Medulla oblongata (tissue), 1 donor: ENCODE measurements around the gene SIAH1.
"Not testable (repeated sequence)": the region's sequence is repeated elsewhere in the genome, so short reads cannot be mapped to it uniquely, and the experiment has no call there.

Experiments used
- DNase-seq: peaks from one replicate; pipeline ENCODE4 v3.0.0-alpha.2; 2015; ENCODE audit errors: extremely low spot score

The SIAH1 gene

DNA sequence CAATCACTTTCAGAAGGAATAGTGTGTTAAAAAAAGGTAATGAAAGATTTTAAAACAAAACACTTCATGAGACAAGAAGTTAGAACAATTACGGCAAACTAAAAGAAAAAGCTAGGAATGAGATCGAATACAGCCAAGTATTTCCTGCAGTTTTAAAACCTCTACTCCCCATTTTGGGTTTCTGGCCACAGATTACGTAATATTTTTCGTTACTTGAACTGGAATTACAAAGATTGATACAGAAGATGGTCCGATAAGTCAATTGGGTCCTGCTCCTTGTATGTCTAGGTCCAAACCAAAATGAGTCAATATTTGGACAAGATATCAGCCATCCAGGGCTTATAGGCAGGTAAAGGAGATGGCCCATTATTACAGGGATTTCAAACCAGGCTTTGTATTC, 52.2 kb downstream of the SIAH1 start:
- no peak for DNase-seq

DNA sequence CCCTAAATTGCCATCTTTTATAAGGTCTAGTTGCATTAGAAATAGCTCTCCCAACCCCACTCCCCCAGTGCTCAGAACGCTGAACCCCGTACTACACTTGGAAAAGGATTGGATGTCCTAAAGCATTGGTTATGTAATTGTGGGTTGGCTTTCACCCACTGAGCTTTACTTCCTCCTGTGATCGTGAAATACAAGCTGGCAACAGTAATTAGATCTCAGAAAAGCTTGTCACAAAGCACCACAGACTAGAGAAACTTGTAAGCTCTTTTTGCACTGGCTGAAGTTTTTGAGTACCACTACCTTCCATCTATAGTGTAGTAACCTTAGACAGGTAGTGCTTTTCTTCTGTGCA, 54.4 kb downstream of the SIAH1 start:
- peak; percentile 59 for DNase-seq

DNA sequence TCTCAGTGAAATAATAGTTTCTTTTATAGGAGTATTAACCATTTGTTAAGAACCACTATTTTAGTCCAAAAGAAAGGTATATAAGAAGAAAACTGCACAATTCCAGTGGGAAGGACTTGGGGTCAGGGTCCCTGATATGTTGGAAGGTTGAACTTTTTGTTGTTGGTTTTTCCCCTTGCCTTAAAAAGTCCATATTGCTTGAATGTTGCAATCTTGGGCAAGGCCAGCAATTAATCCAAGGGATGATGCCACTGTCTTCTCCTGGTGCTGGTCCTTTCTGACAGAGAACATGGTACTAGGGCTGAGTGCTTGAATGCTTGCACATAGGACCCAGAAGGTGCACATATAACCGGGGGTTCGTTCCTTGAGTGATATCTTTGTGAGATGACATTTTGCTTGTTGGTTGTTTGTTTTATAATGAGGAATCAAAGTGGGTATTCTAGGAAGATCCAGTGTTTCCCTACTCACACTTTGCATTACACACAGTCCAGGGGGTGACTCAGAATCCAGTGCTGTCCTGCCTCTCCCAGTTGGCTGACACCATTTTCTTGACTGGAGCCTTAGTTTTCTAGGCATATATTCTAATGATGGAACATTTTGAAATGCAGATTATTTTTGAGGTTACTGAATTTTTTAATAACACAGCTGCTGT, 54.9 kb downstream of the SIAH1 start:
- no peak for DNase-seq

DNA sequence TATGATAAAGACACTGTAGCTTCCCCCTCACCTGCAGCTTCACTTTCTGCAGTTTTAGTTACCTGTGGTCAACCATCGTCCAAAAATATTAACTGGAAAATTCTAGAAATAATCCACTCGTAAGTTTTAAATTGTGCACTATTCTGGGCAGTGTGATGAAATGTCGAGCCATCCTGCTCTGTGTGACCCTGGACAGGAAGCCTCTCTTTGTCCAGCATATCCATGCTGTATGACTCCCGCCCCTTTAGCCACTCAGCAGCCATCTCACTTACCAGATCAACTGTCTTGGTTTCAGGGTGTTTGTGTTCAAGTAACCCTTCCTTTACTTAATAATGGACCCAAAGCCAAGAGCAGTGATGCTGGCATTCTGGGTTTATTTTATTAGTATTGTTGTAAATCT, 56.1 kb downstream of the SIAH1 start:
- no peak for DNase-seq

DNA sequence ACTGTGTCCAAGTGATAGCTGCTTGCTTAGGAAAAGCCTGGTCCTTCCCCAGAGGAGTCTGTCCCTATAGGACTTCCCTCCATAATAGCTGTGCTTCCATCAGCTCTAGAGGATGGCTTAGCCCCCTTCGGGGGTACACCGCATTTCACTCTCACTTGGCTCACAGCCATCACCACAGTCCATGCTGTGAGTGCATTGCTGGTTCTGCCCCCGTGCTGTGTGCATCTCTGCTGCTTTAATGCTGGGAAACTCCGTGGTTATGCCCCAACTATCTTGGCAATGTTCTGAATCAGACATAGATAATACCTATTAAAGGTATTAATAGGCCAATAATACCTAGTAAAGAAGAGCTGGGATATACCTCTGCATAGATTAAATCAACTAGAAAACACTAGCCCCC, 58.3 kb downstream of the SIAH1 start:
- no peak for DNase-seq

DNA sequence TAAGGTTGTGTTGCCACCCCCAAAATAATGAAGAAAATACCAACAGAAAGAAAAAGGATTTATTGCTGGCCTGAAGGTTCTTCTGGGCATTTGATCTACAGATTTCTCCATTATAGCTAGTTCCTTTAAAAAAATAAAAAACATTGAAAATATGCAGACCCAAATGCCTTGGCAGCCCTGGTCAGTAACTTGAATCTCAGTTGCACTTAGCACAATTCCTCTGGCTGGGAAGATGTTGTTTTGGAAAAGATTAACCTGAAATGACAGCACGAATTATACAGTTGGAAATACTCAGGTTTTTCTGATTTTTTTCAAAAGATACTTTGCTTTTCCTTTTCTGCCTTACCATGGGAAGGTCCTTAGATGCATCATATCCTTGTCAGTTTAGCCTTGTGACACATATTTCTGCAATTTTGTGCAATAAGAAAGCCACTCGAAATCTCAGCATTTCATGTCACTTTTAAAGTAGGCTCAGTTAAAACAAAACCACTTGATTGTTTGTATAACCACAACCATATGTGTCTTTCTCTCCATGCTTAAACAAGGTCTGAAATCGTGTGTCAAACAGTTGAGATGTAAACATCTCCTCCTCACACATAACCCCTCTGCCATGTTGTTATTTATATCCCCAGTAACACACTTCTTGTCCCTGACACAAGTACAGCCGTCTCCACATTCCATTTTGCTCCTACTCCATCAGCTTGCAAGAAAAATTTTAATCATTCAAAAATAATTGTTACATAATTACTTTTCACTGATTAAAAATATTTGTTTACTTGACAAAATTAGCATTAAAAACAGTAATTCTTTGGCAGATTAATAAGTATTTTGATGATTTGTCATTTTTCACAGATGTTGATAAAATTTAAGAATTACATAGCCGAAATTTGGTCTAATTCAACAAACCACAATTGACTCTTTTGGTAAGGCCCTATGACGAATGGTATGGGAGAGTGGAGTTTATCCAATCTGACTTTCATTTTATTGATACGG, 61.1 kb downstream of the SIAH1 start:
- DNase-seq, result no peak

DNA sequence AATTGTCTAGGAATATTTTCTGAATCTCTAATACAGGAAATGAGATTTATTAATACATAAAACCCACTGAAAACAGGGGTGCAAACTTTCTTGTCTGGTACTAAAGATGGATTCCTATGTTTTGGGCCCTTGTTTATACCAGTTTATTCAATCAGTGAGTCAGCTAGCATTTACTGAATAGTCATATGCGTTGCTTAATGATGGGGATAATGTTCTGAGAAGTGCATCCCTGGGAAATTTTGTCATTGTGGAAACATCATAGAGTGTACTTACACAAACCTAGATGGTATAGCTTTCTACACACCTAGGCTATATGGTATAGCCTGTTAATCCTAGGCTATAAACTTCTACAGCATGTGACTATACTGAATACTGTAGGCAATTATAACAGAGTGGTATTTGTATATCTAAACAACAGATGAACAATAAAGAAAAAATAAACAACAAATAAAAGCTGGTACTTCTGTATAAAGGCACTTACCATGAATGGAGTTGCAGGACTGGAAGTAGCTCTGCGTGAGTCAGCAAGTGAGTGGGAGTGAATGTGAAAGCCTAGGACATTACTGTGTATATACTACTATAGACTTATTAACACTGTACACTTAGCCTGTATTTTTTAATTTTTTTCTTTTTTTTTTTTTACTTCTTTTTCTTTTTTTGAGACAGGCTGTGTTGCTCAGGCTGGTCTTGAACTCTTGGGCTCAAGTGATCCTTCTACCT, 63.7 kb downstream of the SIAH1 start:
- DNase-seq, result no peak

DNA sequence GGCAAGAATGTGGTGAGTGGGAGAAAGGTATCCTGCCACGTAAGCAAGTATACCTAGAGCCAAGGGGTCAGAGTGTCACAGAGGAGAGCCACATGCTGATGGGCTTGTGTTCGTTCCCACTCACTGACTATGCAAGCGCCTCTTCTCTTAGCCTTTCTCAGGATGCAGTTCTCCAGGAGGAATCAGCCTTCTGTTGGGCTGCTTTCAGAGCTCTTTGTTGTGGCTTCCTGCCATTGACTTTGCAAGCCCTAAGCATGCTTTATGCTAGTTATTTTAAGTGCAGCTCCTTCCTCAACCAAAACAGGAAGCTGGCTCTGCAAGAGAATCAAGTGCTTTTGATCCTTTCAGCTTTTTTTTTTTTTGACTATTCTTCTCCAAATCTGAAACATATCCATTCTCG, 66.6 kb downstream of the SIAH1 start:
- DNase-seq, result peak; percentile 84

DNA sequence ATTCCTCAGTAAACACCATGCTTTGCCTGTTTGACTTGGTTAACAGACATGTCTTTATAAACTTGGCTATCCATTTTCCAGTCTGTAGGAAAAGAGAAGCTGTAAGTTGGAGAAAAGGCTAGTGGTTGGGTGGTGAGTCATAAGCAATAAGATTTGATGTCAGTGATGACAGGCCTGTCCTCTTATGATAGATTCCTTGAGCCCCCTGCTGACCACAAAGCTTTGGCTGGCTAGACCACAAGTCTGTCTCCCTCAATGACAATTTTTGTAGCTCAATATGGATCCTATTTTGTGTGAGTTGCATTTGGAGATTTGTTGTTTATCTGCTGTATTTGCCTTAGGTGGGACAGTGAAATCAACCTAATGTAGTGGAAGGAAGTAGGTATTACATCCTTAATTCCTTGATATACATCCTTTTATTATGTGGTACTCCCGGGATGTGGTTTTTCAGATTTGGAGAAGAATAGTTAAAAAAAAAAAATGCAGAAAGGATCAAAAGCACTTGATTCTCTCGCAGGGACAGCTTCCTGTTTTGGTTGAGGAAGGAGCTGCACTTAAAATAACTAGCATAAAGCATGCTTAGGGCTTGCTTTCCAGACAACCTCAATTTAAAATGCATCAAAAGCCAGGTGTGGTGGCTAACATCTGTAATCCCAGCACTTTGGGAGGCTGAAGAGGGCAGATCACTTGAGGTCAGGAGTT, 67.4 kb downstream of the SIAH1 start:
- DNase-seq, result peak; percentile 44

DNA sequence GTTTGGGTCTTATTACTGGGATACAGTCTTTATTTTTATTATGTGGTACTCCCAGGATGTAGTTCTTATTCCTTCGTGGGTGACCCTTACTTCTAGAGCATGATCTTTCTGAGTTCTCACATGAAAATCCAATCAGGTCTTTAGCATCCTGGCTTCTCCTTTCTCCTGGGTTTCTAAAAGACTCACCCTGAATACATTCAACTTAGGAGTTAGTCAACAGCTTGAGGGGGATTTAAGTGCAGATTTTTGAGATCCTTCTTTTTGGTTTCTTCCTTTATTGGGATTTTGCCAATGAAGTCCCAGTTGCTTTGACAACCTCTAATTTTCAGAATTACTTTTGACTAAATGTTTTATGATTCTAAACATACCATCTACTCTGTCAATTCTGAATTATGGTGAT, 68.2 kb downstream of the SIAH1 start:
- no peak for DNase-seq

DNA sequence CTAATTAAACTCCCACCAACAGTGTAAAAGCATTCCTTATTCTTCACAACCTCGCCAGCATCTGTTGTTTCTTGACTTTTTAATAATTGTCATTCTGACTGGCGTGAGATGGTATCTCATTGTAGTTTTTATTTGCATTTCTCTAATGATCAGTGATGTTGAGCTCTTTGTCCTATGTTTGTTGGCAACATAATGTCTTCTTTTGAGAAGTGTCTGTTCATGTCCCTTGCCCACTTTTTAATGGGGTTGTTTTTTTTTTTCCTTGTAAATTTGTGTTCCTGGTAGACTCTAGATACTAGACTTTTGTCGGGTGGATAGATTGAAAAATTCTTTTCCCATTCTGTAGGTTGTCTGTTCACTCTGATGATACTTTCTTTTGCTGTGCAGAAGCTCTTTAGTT, 71.3 kb downstream of the SIAH1 start:
- not testable (repeated sequence) for DNase-seq

DNA sequence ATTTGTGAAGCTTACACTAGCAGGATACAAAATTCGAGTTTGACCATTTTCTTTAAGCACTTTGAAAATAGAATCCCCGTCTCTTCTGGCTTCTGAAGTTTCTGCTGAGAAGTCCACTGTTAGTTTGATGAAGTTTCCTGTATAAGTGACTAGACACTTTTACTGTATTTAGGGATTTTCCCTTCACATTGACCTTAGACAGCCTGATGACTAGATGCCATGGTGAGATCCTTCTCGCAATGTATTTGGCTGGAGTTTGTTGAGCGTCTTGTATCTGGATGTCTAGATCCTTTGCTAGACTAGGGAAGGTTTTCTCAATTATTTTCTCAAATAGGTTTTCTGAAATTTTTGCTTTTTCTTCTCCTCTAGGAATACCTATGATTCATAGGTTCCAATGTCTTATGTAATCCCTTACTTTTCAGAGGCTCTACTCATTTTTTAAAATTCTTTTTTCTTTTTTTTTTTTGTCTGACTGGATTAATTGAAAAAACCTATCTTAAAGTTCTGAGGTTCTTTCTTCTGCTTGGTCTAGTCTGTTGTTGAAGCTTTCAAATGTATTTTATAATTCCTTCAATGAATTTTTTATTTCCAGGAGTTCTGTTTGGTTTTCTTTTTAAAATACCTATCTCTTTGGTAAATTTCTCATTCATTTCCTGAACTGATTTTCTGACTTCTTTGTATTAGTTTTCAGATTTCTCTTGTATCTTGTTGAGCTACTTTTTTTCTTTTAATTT, 74.1 kb downstream of the SIAH1 start:
- no peak for DNase-seq
